CD4-positive, alpha-beta T cell treated with Interleukin-1 beta for 1 hour (primary cell): ENCODE data around the gene NXPE4.

Experiments
- DNase-seq, 2 donors: peaks; one replicate each; pipeline ENCODE4 v3.0.0-alpha.2; 2020 to 2022

Gene NXPE4

DNA sequence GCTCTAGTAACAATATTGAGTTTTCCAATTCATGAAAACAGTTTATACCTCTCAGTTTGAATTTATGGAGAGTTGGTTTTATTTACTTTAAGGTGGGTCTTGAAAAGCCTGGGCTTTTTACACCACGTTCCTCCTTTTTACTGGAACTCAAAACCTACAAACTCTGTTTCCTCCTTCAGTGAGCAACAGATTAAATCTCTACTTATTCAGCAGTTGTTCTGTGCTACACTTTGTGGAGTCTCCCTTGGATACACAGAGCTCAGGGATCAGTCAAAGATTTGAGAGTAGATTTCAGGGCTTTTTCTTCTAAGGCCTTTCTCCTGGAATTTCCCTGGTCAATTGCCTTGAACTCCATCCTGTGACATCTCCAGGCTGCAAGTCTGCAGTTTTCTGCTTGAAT, 39.5 kb downstream of the NXPE4 start:
- DNase-seq, result no peak

DNA sequence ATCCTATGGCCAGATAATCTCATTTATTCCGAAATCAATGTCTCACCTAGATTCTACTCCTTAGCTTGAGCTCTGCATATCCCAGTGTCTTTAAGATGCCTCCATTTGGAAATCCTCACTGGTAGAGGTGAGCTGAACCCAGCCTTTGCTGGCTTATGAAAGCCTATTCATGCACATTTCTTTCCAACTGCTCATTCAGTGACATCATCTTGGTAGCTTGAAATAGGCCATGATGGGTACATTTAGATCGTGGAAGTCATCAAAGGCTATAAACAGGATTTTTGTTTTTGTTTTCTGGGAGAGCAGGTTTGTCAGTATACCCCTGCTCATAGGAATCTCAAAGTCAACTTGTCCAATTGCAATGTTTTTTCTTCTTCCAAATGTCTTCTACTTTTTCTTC, 41.9 kb downstream of the NXPE4 start:
- no peak for DNase-seq

DNA sequence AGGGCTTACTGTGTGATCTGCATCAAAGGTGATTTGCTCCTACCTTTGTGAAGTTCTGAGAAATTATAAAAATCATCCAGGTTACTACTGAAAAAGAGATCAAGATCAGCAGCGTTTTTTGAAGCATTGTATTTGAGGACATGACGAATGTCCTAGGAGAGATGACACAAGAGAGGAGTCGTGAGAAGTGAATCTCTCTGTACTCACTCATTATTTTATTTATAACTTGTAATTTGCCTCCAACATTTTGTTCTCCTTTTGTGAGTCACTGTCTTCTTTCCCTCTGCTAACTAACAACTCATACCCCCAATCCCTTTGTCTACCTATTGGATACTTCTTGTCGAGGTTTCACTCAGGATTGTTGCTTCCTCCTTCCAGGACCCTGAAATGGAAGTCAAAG, 44.5 kb downstream of the NXPE4 start:
- DNase-seq, result no peak

DNA sequence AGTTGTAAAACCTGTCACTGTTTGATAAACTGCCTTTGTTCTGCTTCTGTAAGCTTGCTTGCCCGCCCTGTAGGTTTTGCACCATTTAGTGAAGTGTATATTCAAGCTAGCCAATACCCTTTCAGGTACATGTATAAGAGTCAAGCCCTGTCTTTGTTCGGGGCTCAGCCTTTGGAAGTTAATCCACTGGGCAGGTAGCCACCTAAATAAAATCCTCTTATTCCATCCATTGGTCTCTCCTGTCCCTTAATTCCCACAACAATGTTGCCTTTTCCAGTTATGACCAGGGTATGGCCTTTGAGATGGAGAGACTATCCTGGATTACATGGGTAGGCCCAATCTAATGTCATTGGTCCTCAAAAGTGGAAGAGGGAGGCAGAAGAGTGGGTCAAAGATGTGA, 69.9 kb downstream of the NXPE4 start:
- no peak for DNase-seq

DNA sequence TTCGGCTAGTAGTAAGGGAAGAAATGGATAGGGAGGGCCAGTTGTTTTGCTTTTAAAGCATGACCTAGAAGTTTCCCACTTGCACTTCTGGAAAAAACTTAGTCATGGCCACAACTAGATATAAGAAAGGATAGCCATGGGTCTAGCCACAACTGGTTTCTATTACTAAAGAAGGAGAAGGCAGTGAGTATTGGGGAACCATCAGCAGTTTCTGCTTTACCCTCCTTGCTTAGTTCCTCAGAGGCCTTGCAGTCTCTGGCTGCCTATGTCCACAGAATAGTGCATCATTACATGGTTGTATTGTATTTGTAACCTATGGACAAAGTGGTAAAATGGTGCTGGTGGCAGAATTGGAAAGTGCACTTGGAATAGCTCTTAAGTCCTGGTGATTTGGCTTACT, 71.5 kb downstream of the NXPE4 start:
- no peak for DNase-seq

GRCh38 chr11:114522818-114523217, 72.8 kb downstream of the NXPE4 start:
- DNase-seq, result no peak
